Middle frontal gyrus (tissue), 1 donor: ENCODE data around the gene QRFP.

ENCODE experiments used
- DNase-seq: peaks from one replicate; pipeline ENCODE4 v3.0.0-alpha.2; 2015; ENCODE audit warnings: low spot score; ENCODE audit errors: extremely low spot score

Gene QRFP

DNA sequence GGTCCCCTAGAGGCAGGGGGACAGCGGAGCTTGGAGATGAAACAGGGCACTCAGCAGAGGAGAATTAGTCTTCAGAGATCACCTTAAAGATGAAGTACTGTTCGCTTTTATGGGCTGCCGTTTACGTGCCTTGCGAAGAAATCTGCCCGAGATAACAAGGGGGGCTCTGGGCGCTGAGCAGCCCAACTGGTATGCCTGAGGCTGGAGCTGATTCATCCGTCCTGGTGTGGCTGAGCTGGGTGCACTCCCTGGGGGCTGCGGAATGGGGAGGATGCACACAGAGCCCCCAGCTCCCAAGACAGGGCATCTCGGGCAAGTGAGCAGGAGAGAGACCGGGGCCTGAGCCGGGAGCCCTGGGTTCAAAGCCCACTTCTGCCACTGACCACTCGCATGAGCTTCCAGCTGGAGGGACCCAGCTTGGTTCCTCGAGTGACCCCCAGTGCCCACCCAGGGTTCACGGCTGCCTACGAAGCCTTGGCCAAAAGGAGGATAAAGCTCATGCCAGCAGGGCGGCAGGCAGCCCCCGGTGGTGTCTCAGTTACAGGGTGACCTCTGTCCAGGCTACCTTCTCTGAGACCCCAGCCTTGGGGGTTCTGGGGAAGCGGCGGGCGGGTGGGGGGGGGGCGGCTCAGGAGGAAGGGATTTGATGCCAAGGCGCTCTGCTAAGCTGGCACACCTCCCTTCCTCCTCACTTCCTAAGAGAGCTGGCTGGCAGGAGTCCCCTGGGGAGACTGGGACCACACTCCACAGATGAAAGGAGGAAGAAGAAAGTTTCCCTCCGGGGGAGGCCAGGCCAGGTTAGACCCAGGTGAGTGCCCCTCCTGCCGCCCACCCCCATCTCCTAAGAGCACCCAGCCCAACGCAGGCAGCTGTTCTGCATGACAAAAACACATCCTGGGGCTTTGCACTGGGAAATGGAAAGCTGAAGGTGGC, 36.8 kb upstream of the QRFP start:
- DNase-seq, result no peak

DNA sequence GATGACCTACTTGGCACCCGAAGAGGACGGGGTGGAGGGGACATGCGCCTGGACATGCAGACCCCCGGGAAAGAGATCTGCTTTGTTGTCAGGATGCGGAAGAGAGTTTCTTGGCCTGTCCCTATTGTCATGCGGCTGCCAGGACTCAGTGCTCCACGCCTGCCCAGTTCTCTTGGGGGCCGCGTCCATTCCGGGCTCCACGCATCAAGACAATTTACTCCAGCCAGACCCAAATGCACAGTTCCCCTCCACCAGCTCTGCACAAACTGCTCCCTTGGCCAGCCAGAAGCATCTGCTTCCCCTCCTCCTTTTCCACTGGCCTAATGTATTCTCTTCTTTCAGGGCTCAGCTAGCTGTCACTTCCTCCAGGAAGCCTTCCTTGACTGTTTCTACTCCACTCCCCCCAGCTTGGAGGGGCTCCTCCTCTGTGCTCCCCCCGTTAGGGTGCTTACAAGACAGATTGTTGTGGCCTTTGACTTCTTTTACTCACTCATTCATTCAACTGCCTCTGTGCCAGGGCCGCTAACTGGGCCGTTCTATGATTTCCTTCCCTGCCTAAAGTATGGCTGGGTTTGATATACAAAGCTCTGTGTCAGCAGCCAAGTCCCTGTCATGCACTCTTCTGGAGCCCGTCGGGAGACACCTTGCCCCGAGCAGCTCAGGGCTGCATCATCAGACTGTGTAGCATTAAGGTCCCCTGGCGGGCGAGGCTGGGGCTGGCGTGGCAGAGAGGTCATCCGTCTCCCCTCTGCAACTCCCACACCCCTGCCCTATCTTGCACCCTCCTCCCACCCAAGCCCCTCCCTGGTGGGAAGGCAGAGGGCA, 35.9 kb upstream of the QRFP start:
- no peak for DNase-seq

DNA sequence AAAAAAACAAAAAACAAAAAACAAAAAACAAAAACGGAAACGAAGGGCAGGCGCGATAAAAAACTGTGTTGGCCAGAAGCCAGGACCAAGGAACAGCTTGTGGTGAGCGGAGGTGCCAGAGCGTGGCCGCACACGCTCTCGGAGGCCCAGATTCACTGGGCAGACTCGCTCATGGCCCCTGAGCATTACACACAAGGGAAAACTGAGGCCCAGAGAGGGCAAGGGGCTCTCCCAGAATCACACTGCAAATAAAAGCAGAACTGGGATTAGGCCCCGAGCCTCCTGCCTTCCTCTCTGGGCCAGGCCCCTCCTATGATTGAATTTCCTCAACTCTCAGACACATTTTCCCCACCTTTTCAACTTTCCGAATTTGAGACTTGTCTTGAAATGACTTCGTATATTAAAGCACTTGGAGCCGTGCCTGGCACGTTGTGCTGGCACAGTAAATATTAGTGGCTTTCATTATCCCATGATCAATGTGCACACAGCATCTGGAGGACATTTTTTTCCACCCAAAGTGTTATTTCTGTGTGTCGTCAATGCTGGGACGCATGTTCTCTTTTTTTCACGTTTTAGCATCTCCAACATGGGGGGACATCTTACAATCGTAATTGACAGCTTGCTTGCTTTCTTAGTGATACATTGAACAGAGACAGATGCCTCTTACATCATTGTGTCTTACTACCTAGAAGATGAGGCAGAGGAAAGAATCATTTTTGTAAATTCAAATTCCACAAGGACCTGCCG, 35.1 kb upstream of the QRFP start:
- no peak for DNase-seq

DNA sequence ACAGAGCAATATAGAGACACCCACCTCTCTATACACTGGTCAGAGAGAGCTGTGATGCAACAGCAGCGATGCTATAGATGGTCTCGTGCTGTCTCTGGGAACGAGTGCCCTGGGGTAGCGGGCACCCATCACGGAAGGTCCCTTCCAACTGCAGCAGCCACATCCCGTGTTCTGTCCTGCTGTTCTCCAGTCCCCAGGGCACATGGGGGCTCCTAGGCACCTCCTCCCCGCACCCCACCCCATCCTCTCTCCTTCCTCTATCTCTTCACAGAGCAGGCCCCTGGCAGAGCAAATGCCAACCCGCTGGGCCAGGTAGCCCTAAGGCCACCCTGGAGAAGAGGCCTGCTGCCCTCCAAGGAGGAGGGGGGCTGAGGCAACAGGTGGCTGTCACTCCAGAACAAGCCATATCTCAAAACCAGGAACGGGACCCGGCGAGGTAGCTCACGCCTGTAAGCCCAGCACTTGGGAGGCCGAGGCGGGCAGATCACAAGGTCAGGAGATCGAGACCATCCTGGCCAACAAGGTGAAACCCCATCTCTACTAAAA, 34.3 kb upstream of the QRFP start:
- no peak for DNase-seq

DNA sequence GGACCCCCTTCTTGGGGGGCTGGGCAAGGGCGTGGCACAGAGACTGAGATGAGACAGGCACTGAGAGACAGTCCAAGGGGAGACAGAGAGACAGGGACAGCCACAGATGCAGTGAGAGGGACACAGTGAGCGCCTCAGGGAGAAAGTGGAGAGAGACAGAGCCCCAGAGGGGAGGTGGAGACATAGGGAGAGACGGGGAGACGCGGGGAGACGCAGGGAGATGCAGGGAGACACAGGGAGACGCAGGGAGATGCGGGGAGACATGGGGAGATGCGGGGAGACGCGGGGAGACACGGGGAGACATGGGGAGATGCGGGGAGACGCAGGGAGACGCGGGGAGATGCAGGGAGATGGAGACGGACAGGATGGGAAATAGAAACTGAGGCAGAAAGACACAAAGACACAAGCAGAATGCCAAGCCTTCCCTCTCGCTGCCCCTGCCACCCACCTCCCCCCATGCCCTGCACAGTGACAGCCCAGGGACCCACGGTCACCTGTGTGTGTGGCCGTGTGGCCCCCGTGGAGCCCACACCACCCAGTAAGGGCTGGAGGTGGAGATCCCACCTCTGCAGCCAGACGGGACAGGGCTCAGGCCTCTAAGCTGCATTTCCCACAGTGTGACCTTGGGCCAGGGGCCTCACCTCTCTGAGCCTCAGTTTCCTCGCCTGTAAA, 33.7 kb upstream of the QRFP start:
- DNase-seq, result no peak

DNA sequence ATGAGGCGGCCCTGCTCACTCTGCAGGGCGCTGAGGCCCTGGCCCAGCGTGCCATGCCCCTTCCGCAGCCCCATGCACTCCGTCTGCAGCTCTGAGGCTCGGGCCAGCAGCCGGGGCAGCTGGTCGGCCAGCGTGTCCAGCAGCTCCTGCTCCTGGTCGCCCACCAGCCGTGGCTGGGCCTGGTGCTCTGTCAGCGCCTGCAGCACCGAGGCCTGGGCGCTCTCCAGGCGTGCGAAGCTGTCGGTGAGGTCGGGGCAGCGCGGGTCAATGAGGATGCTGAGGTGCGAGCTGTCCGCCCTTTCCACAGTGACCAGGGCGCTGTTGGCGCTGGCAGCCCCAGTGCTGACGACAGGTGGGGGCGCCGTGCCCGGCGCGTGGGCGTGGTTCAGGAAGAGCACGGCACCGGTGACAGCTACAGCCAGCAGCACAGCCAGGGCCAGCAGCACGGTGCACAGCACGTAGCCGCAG, 33.0 kb upstream of the QRFP start:
- no peak for DNase-seq

DNA sequence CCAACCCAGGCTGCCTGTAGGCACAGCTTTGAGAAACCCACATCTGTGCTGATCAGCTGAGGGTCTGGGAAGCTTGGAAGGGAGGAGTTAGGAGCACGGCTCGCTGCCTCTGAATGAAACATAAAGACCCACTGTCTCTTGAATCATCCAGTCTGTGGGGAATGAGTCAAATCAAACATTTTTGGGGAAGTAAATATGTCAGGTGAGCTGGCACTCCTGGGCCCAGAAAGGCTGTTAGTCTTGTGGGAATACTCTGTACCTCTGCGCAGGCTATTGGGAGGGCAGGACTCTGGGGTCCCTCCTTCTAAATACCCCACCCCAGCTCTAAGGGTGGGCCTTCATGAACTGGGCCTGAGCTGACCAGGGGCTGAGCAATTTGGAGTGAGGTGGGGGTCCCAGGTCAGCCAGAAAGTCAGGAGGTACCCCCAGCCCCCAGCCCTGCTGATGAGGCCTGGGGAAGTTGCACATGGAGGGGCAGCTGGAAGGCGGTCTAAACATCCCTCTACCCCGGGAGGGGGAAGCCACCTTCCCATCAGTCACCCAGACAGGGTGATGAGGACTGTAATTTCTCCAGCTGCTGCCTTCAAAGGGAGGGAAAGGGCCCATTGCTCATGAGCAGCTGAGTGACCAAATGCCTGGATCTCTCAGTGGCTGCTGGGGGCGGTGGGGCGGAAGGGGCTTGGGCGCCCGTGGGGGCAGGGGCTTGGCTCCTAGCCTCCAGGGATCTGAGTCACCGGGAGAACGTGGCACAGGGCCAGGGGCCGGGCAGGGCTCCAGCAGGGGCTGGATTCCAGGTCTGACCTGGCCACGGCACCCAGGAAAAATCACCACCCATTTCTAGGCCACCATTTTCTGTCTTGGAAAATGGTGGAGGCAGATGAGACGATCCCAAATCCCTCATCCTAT, 31.6 kb upstream of the QRFP start:
- no peak for DNase-seq

DNA sequence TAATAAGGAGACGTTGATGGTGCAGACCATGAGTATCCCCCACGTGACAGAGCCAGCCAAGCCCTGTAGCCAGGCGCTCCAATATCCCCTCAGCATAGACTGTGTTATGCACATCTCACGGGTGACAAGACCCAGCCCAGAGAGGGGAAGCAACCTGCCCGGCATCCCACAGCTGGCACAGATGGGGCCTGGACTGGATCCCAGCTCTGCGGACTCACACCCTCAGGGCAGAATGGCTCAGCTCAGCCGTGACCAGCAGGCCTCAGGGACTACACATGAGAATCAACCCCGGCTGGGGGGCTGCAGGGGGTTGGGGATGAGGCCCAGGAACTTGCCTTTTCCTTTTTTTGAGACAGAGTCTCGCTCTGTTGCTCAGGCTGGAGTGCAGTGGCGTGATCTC, 30.7 kb upstream of the QRFP start:
- no peak for DNase-seq

DNA sequence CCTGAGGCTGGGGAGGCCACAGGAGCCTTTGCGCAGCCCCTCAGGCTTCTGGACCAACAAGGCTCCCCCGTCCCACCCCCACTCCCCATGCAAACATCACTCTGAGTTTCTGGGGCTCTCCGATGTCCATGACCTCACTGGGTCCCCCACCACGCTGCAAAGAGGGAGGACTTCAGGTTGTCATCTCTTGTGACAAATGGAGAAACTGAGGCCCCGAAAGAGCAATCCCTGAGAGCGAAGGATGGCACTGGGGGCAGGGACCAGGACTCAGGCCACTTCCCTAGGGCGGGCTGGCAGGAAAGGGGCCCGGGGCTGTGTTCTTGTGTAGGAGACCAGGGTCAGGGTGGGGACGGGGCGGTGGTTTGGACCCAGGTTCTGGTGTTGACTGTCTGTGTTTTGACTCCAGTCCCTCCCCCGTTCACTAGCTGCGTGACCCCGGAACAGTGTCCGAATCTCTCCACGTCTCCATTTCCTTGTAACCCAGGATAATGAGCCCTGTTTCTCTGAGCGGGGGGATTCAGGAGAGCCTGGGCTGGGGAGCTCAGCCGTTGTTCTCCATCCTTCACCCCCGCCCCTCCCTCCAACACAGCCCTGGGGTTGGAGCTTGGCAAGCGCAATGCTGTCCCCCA, 28.6 kb upstream of the QRFP start:
- DNase-seq, result no peak

DNA sequence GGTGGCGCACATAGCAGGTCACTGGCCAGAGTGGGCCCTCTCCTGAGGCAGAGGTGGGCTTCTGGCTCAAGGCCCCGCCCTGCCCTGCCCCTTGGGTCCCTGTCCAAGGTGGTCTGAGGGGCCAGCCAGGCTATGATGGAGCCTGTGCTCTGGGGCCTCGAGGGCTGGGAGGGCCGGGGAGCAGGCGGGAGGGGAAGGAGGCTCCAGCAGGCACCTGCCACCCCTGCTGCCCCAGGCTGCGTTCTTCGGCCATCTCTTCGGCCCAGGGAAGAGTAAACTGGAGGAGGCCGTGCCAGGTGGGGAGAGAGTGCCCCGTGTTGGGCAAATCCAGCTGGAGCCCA, 27.8 kb upstream of the QRFP start:
- no peak for DNase-seq

DNA sequence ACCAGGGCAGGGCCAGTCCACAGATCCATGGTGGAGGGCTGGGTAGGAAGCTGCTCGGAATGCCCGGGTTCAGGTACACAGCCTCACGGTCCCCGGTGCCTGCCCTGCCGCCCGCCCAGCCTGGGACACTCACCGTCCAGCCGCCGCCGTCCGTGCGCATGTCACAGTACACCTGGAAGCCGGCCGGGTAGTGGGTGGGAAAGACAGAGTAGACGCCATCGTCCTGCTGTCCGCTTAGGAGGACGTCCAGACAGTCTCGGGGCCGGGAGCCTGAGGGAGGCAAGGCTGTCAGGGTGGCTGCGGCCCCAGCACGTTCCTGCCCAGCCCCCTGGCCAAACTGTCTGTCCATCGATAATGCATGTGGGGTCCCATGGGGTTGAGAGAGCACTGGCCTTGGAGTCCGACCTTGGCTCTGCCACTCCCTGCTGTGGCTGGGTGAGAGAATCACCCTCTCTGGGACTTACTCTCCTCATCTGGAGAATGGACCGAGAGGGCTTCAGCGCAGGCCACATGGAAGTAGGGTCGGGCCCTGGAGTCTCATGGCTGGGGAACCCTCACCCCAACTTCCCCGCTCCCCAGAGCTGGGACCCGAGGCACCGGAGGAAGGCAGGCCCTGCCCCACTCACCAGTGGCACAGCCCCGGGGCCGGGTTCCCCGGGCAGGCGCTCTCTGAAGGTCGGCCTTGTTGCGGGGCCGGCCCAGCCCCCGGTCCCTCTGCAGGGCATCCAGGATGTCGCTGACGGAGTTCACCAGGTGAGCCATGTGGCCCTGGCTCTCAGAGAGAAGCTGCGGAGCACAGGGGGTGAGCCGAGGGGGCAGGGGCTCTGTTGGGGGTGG, 27.2 kb upstream of the QRFP start:
- DNase-seq, result no peak

DNA sequence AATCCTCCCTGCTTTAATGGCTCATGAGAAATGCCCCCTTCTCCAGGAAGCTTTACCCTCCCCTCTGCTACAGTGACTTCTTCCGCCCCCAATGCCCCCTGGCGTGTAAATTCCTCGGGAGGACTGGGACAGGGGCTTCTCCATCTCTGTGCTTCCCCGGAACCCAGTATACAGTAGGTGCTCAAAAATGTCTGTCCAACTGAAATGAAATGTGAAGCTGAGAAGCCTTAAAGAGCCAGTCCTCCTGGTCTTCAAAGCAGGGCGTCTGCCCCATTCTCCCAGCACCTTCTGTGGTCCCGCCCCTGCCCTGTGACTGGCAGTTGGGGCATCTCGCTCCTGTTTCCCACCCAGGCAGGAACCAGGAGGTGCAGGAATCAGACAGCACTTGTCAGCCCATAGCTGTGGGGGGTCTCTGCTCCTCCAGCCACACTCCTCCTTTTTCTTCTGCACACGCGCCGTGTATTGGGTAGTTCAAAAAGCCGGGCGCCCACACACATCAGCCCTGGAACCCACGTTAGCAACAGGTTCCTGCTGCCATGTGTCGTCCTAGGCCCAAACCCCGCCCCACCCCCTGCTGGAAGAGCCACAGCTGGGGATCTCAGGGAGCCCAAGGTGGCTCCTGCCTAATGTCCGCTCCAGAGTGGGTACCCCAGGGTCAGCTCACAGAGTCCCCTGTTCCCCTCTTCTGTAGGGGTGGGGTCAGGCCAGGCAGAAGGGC, 26.4 kb upstream of the QRFP start:
- DNase-seq, result no peak

DNA sequence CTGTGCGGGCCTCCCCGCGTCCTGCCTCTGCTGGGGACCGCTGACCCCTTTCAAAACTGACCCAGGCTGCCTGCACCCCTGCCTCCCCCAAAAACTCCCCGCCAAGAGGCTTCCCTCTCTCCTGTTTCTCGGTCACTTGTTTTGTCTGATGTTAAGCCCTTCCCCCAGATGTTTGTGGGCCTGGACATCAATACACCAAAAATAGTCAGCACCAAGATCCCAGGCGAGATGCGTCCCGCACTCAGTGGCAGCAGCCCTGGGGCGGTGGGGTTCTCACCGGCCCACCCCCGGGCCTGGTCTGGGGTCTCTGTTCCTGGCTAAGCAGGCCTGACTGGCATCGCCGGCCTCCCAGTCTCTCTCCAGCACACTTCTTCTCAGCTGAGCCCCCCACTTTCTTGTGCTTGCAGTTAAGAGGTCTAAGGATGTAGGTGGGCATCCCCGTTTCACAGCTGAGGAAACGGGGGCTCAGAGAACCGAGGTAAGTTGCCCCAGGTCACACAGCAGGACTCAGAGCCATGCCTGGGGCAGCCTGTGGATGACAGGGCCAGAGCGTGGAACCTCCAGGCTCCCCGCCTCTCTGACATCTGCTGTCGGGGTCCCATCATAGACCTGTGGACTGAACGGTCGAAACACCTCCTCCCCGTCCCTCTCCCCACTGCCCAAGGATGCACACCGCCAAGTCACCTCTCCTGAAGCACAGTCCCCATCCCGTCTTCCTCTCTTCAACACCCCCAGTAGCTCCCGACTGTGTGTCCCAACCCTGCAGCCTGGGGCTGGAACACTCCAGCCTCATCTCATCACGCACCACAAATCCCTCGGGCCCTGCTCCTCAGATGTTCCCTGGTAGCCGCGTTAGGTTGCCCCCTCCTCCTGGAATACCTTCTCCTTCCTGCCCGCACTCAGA, 25.6 kb upstream of the QRFP start:
- DNase-seq, result no peak

DNA sequence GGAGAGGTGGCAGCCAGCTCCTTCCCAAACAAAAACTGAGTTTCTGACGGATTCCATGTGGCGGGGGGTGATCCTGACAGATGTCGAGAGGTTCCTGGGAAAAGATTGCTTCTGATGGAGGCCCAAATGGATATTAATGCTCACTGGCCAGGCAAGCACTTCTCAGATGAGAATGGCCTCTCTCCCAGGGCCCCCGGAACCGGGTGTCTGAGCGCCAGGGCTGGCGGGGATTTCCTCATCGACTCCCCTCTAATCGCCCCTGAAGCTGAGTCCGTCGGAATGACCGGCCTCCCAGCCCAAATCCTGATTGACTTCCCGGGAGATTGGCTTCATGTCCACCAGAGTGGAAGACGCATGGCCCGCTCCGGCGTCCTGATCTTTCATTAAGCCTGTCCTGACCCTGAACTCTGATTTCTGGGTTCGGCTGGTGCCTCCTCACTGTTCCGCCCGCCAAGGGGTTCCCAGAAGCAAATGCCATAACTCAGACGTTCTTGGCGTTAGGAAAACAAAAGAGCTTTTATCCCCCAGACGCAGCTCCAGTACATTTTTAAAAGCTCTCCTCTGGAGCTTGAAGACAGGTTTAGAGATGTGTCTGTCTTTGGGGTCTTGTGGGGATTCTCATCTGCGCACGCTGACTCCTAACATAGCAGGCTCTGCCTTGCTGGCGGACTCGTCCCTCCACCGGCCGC, 24.8 kb upstream of the QRFP start:
- DNase-seq, result no peak

DNA sequence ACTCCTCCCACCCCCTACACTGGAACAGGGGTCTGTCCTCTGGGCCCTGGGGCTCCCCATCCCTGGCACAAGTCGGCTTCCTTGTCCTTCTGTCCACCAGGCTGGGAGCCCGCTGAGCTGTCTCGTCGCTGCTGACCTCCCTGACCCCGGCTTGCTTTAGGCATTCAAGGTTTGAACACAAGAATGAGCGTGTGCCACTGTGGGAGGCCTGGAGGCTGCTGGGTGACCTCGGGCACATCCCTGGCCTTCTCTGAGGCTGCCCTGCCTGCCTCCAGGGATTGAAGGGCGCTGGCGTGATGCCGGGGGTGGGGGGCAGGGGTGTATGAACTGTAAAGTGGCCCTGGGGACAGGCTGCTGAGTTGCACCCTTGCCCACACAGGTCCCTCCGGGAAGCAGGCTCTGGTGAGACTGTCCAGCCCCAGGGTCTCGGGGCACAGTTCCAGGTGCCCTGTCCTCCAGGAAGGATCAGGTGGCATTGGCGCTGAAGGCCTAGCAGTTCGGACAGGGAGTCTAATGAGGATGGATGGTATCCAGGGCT, 24.2 kb upstream of the QRFP start:
- no peak for DNase-seq

DNA sequence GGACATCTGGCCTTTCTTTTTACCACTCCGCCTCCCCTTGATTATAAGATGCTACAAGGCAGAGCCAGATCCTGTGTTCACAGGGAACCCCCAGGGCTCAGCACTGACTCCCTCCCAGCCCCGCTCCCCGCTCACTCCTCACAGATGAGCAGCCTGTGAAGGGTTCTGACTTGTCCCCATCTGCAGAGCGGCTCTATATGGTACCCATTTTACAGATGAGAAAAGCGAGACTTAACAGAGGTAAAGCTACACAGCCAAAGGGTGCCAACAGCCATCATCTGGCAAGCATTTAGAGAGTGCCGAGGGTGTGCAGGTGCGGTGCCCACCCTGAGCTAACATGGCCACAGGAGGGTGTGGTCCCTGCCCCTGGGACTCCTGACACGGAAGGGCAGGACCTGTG, 23.6 kb upstream of the QRFP start:
- DNase-seq, result no peak
